Natural killer cell (primary cell): ENCODE data around the gene ZNF709. TPM values are rescaled to one million over a fixed set of nuclear protein-coding genes. Genes with fewer than 3 reads are reported as not detected.
A peak's percentile ranks its signal among the peaks of the same experiment; 100 is the strongest.
"Not testable (repeated sequence)": the region's sequence is repeated elsewhere in the genome, so short reads cannot be mapped to it uniquely, and the experiment has no call there.

Experiments
- ATAC-seq, 3 donors: fragments of 150-1000 bp in 2 of 3; fragments of 200-7000 bp in 1 of 3; cut with Tn5 transposase; 1 replicate in 1 of 3; 2 replicates in 2 of 3; pipeline ENCODE4 v1.10.0; 2021; ENCODE audit warnings: mild to moderate bottlenecking in 2 of 3, moderate library complexity in 2 of 3
- DNase-seq, 2 donors: peaks; one replicate each; pipeline versions ENCODE4 v3.0.0 to v3.0.0-alpha.2; 2013 to 2021; ENCODE audit warnings: mixed read lengths in 1 of 2
- H3K27ac ChIP-seq: one replicate; pipeline ENCODE4 v1.5.1; 2013; ENCODE audit warnings: mild to moderate bottlenecking, low read length
- H3K27me3 ChIP-seq: one replicate; pipeline ENCODE4 v1.6.1; 2013; ENCODE audit warnings: low read length; ENCODE audit not compliant: control insufficient read depth, insufficient read depth
- H3K36me3 ChIP-seq: one replicate; pipeline ENCODE4 v1.6.1; 2013; ENCODE audit warnings: low read length; ENCODE audit not compliant: control insufficient read depth, insufficient read depth
- H3K4me1 ChIP-seq: one replicate; pipeline ENCODE4 v1.6.1; 2013; ENCODE audit warnings: low read length; ENCODE audit not compliant: control insufficient read depth, insufficient read depth
- H3K4me3 ChIP-seq: one replicate; pipeline ENCODE4 v1.5.1; 2013; ENCODE audit warnings: low read length
- H3K9me3 ChIP-seq: one replicate; pipeline ENCODE4 v1.6.1; 2013; ENCODE audit warnings: low read length; ENCODE audit not compliant: control insufficient read depth, insufficient read depth
- H3K27ac Mint-ChIP-seq, 2 donors: one replicate each; pipeline ENCODE4 v1.8.0; 2022; ENCODE audit warnings: mild to moderate bottlenecking in 2 of 2, mixed read lengths in 2 of 2, moderate library complexity in 1 of 2
- H3K27me3 Mint-ChIP-seq, 2 donors: one replicate each; pipeline ENCODE4 v1.8.0; 2022; ENCODE audit warnings: low read depth in 2 of 2, mixed read lengths in 2 of 2
- H3K36me3 Mint-ChIP-seq: one replicate; pipeline ENCODE4 v1.8.0; 2022; ENCODE audit warnings: mixed read lengths
- H3K4me1 Mint-ChIP-seq, 2 donors: one replicate each; pipeline ENCODE4 v1.8.0; 2022; ENCODE audit warnings: mixed read lengths in 2 of 2
- H3K4me3 Mint-ChIP-seq: one replicate; pipeline ENCODE4 v1.8.0; 2022; ENCODE audit warnings: mild to moderate bottlenecking, moderate library complexity, mixed read lengths
- H3K9me3 Mint-ChIP-seq, 2 donors: one replicate each; pipeline ENCODE4 v1.8.0; 2022; ENCODE audit warnings: mixed read lengths in 2 of 2
- CTCF ChIP-seq: fragments of 200-600 bp; IDR thresholded peaks from one replicate; pipeline ENCODE4 v1.8.0; 2022; ENCODE audit warnings: antibody characterized with exemption
- WGBS: methylation state at CpG from one replicate; pipeline ENCODE4 v1.1.7; 2013; ENCODE audit warnings: missing lambda C conversion rate; ENCODE audit not compliant: insufficient coverage; 5-methylcytosine and 5-hydroxymethylcytosine counted together
- intact Hi-C: fragments of 100-400 bp; cut with micrococcal nuclease; formaldehyde crosslinking; loops from one replicate; pipeline ENCODE4 v1.14.2; 2022
- total RNA-seq, 4 donors: library from RNA; stranded (reverse); fragments of 120-200 nt in 1 of 4; gene quantifications; one replicate each; pipeline versions ENCODE4 v1.2.3 to v1.2.4, GENCODE V29; 2013 to 2022

The ZNF709 gene
- total RNA-seq, 3 donors from 2014 or later (not counting 1 experiment from before 2014, with no cell fraction given) = 4.1 to 4.7 (median 4.1) TPM

DNA sequence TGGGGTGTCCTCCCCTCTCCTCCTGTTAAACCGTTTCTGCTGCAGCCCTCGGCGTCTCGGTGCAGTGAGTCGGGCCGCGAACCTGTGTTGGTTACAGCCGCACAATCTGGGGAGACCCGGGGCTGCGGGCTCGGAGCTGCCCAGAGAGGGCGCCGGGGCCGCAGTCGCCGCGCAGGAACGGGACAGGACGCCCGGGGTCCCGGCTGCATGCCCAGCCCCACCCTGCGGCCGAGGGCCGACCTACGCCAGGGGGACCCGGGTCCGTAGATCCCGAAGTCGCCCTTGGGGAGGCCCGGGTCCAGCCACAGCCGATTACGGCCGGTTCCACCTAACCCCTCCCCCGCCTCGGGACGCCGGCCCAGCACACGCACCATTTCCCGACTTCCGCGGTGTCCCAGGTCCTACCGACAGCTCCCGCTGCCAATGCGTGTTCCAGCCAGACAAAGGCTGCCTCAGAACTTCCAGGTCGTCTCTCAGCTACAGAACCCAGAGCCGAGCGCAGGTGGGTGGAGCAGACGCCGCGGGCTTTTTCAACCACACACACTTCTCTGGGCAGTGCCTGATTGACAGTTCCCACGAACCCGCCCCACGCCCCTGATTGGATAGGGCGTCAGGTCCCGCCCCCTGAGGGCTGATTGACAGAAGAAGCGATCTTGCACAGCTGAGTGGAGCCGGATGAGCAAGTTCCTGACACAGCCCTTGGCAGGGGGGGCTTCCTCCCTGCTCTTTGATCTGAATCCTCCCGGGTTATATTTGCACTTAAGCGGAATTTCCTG is 43.9 kb downstream of the ZNF709 start, which contains the start of gene ZNF443:
ZNF443 (minus strand) TSS at position 481 of the 776 bp plus-strand sequence; CDS start at position 374, 107 bp downstream.
- Histone ChIP-seq H3K4me3 (peak within 1 kb of the TSS; percentile 85), H3K27me3 (no peaks in the 10 kb centered on the region), H3K27ac (peak within 1 kb of the TSS; percentile 73), H3K9me3 (no peaks in the 10 kb centered on the region), H3K4me1 (peaks cover 14% of the 10 kb centered on the region), H3K36me3 (no peaks in the 10 kb centered on the region)
- intact Hi-C loops = loop anchor here (1.0 to 5.0 kb wide), 2 partner anchors 38 to 44 kb away; partner anchors contain the start of genes ZNF709 and ZNF799
- H3K9me3 Mint-ChIP-seq = peaks cover 0 to 10% of the 10 kb centered on the region in 2 donors
- no peaks in the 10 kb centered on the region for H3K27me3 Mint-ChIP-seq
- under 1% methylated on average over 59 of the region's 59 CpGs for WGBS
- ATAC-seq (peak; percentile 94 to 99 (median 97)), DNase-seq (peak; percentile 97 to 100)
- peaks cover 10% of the 10 kb centered on the region for H3K36me3 Mint-ChIP-seq
- peak within 1 kb of the TSS; percentile 100 for H3K4me3 Mint-ChIP-seq
- H3K4me1 Mint-ChIP-seq = peaks cover 6 to 24% of the 10 kb centered on the region in 2 donors
- TF ChIP-seq CTCF = no peak
- peak within 1 kb of the TSS; percentile 91 to 99 for H3K27ac Mint-ChIP-seq

GRCh38 chr19:12439686-12440540 is 44.7 kb downstream of the ZNF709 start:
- peak overlapping the region; percentile 73 for H3K27ac ChIP-seq
- DNase-seq = peak; percentile 51 to 72

GRCh38 chr19:12430726-12431299 is 53.8 kb downstream of the ZNF709 start:
- DNase-seq, H3K9me3 Mint-ChIP-seq, ATAC-seq, H3K27me3 ChIP-seq, H3K4me1 Mint-ChIP-seq, H3K4me1 ChIP-seq, H3K27ac Mint-ChIP-seq, H3K27me3 Mint-ChIP-seq, H3K4me3 Mint-ChIP-seq, H3K9me3 ChIP-seq, H3K4me3 ChIP-seq, intact Hi-C loops, H3K27ac ChIP-seq: not testable (repeated sequence)
- WGBS = 98% methylated on average over 6 of the region's 6 CpGs
- peaks cover 32% of the 10 kb centered on the region for H3K36me3 Mint-ChIP-seq
- H3K36me3 ChIP-seq = peaks cover 12% of the 10 kb centered on the region

More at GRCh38 chr19:12439686-12440540, 44.7 kb downstream of the ZNF709 start:
- H3K9me3 Mint-ChIP-seq, H3K36me3 ChIP-seq, H3K27me3 Mint-ChIP-seq, H3K36me3 Mint-ChIP-seq, H3K27me3 ChIP-seq, H3K9me3 ChIP-seq: not testable (repeated sequence)
- peak overlapping the region; percentile 85 for H3K4me3 ChIP-seq
- peaks cover 14% of the 10 kb centered on the region for H3K4me1 ChIP-seq
- ATAC-seq = peak in 2 of 3 donors; percentile 12 to 24
- 1% methylated on average over 22 of the region's 28 CpGs for WGBS
- Mint-ChIP-seq H3K4me1 (peaks cover 6 to 24% of the 10 kb centered on the region in 2 donors), H3K4me3 (peak overlapping the region; percentile 87), H3K27ac (peak overlapping the region; percentile 91 to 99)
- intact Hi-C loops = loop anchor here (5.0 kb wide), 1 partner anchor 38 kb away; the partner anchor contains the start of gene ZNF799

- no peaks in the 10 kb centered on the region for H3K27me3 Mint-ChIP-seq
- Histone ChIP-seq H3K36me3 (peaks cover 5% of the 10 kb centered on the region), H3K4me3 (no peak overlapping the region), H3K27me3 (no peaks in the 10 kb centered on the region), H3K9me3 (peaks cover 14% of the 10 kb centered on the region), H3K4me1 (no peaks in the 10 kb centered on the region), H3K27ac (no peak overlapping the region)
- TF ChIP-seq CTCF = no peak
- H3K4me3 Mint-ChIP-seq = no peak overlapping the region
- ATAC-seq (no peak), DNase-seq (no peak)
- H3K4me1 Mint-ChIP-seq = no peaks in the 10 kb centered on the region
- no peak overlapping the region for H3K27ac Mint-ChIP-seq
- H3K9me3 Mint-ChIP-seq = peaks cover 0 to 5% of the 10 kb centered on the region in 2 donors
- peaks cover 21% of the 10 kb centered on the region for H3K36me3 Mint-ChIP-seq
- 100% methylated on average over 2 of the region's 4 CpGs for WGBS
- intact Hi-C loops = no loop called here
These were observed 58.7 kb downstream of the ZNF709 start for GRCh38 chr19:12425888-12426274.
